HL-60 (cell line): ENCODE measurements around the gene ZNF593OS.

Source experiments
- DNase-seq, 2 experiments: peaks; one replicate each; pipeline ENCODE4 v3.0.0-alpha.2; 2010 to 2020; ENCODE audit warnings: low read depth in 1 of 2, low spot score in 1 of 2
- H3K27ac ChIP-seq: fragments of 250-450 bp; sonication (Bioruptor Pico); replicated peaks from 2 replicates; pipeline ENCODE4 v1.5.1; 2020; ENCODE audit warnings: mild to moderate bottlenecking, moderate library complexity
- H3K27me3 ChIP-seq: fragments of 250-450 bp; sonication (Bioruptor Pico); 2 replicates; pipeline ENCODE4 v1.5.1; 2021; ENCODE audit warnings: mild to moderate bottlenecking, moderate library complexity; ENCODE audit not compliant: insufficient read depth, poor library complexity, severe bottlenecking
- H3K4me3 ChIP-seq: replicated peaks from 2 replicates; pipeline ENCODE4 v1.5.1; 2011; ENCODE audit warnings: mild to moderate bottlenecking, control low read depth, low read length; ENCODE audit not compliant: insufficient read depth
- GABPA ChIP-seq: IDR thresholded peaks from 2 replicates; pipeline ENCODE4 v1.6.1; 2012; ENCODE audit warnings: low read depth
- POLR2AphosphoS5 ChIP-seq: IDR thresholded peaks from 2 replicates; pipeline ENCODE4 v1.6.1; 2012; ENCODE audit warnings: low read depth
- SPI1 ChIP-seq: IDR thresholded peaks from 2 replicates; pipeline ENCODE4 v1.6.1; 2012; ENCODE audit warnings: low read depth, mild to moderate bottlenecking, borderline replicate concordance
- TF ChIP-seq, protein P1 (sequence below): IDR thresholded peaks from one replicate; pipeline ENCODE4 v1.5.1; 2011; ENCODE audit warnings: low read length, control low read depth, inconsistent platforms; ENCODE audit not compliant: insufficient read depth
- TF ChIP-seq, protein P2 (sequence below): IDR thresholded peaks from 2 replicates; pipeline ENCODE4 v1.6.1; 2012; ENCODE audit warnings: low read depth; ENCODE audit not compliant: insufficient replicate concordance

ZNF593OS gene

DNA sequence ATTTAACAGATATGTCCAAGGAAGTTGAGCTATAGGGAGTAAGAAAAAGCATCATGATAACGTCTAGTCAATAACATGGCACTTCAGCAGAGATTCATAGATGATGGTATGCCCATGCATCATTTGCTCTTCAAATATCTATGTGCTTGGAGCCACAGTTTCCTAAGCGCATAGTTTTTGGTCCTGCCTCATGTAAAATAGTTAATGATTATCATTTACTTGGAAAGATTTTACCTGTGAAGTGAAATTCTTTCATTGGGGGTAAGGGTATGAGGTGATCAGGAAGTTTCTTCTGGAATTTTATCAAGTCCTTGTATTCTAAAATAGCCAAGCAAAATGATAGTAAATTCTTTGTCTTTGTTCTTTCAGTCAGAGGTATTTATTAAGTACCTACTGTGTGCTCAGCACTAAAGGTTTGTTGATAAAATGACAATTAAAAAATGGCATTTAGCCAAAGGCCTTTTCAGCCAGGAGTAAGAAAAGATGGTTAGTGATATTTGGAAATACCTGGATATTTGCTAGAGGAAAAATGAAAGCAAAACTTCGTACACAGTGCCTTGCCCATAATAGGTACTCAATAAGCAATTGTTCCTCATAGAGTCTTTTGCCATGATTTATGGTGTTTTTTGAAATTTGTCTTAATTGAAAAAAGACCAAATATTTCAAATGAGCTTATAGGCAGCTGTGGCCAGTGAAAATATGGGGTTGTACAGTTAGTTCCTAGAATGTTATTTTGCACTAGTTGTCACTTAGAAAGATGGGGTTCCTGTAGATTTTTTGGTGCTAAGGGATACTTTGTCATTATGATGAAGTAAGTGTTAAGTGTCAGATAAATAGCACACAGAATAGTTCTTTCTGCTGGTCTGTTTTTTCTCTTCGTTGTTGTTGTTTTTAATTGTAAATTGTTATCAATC is 47.0 kb downstream of the ZNF593OS start:
- DNase-seq, result no peak
- H3K27ac ChIP-seq, result peak overlapping the region; percentile 90
- TF ChIP-seq GABPA (no peak), SPI1 (no peak), POLR2AphosphoS5 (no peak)
- TF ChIP-seq, protein P1, sequence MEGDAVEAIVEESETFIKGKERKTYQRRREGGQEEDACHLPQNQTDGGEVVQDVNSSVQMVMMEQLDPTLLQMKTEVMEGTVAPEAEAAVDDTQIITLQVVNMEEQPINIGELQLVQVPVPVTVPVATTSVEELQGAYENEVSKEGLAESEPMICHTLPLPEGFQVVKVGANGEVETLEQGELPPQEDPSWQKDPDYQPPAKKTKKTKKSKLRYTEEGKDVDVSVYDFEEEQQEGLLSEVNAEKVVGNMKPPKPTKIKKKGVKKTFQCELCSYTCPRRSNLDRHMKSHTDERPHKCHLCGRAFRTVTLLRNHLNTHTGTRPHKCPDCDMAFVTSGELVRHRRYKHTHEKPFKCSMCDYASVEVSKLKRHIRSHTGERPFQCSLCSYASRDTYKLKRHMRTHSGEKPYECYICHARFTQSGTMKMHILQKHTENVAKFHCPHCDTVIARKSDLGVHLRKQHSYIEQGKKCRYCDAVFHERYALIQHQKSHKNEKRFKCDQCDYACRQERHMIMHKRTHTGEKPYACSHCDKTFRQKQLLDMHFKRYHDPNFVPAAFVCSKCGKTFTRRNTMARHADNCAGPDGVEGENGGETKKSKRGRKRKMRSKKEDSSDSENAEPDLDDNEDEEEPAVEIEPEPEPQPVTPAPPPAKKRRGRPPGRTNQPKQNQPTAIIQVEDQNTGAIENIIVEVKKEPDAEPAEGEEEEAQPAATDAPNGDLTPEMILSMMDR, result no peak
- TF ChIP-seq, protein P2, sequence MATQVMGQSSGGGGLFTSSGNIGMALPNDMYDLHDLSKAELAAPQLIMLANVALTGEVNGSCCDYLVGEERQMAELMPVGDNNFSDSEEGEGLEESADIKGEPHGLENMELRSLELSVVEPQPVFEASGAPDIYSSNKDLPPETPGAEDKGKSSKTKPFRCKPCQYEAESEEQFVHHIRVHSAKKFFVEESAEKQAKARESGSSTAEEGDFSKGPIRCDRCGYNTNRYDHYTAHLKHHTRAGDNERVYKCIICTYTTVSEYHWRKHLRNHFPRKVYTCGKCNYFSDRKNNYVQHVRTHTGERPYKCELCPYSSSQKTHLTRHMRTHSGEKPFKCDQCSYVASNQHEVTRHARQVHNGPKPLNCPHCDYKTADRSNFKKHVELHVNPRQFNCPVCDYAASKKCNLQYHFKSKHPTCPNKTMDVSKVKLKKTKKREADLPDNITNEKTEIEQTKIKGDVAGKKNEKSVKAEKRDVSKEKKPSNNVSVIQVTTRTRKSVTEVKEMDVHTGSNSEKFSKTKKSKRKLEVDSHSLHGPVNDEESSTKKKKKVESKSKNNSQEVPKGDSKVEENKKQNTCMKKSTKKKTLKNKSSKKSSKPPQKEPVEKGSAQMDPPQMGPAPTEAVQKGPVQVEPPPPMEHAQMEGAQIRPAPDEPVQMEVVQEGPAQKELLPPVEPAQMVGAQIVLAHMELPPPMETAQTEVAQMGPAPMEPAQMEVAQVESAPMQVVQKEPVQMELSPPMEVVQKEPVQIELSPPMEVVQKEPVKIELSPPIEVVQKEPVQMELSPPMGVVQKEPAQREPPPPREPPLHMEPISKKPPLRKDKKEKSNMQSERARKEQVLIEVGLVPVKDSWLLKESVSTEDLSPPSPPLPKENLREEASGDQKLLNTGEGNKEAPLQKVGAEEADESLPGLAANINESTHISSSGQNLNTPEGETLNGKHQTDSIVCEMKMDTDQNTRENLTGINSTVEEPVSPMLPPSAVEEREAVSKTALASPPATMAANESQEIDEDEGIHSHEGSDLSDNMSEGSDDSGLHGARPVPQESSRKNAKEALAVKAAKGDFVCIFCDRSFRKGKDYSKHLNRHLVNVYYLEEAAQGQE, result no peak
- H3K27me3 ChIP-seq, result no peaks in the 10 kb centered on the region
- no peak overlapping the region for H3K4me3 ChIP-seq

- no peak overlapping the region for H3K4me3 ChIP-seq
- no peak overlapping the region; the same call in 1 of the 2 replicates for H3K27ac ChIP-seq
Observed at GRCh38 chr1:26122988-26123973, 48.4 kb downstream of the ZNF593OS start.

More at GRCh38 chr1:26122988-26123973, 48.4 kb downstream of the ZNF593OS start:
- TF ChIP-seq SPI1, result no peak
- no peak for TF ChIP-seq GABPA
- TF ChIP-seq, protein P1, result no peak
- TF ChIP-seq, protein P2, result no peak
- no peak for TF ChIP-seq POLR2AphosphoS5
- no peak for DNase-seq
- H3K27me3 ChIP-seq, result no peaks in the 10 kb centered on the region
